T47D (cell line): Measurements from ENCODE around the gene DLD.
A peak's percentile ranks its signal among the peaks of the same experiment; 100 is the strongest.
"Not testable (repeated sequence)": the region's sequence is repeated elsewhere in the genome, so short reads cannot be mapped to it uniquely, and the experiment has no call there.

ENCODE experiments used
- DNase-seq, 2 experiments: peaks; one replicate each; pipeline versions ENCODE4 v3.0.0 to v3.0.0-alpha.2; 2011 to 2012; ENCODE audit warnings: low read depth in 1 of 2, low spot score in 1 of 2
- JUND ChIP-seq: IDR thresholded peaks from 2 replicates; pipeline ENCODE4 v1.6.1; 2012; ENCODE audit warnings: low read depth
- in situ Hi-C: cut with HindIII; loops from 2 replicates; pipeline ENCODE4 v1.10.0; 2016; ENCODE audit warnings: low sequenced_read_pairs, low pct_unique_long_range_greater_than_20kb

The DLD gene

DNA sequence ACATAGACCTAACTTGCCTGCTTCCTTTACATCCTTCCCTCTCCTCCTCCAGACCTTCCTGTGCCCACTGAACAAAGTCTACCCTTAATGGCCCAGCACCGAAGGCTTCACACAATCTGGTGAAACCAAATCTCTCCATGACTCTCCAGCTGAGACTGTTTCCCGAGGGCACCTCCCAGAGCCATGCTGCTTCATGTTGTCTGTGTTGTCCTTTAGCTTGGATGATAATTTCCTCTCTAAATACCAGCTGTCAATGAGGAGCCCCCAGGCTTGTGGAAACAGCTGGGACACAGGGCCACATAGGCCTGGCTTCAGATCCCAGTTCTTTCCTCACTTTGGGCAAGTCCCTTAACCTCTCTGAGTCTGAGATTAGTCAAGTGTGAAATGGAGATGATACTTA is 54.3 kb downstream of the DLD start:
- no peak for DNase-seq
- TF ChIP-seq JUND: no peak
- in situ Hi-C loops: no loop called here

DNA sequence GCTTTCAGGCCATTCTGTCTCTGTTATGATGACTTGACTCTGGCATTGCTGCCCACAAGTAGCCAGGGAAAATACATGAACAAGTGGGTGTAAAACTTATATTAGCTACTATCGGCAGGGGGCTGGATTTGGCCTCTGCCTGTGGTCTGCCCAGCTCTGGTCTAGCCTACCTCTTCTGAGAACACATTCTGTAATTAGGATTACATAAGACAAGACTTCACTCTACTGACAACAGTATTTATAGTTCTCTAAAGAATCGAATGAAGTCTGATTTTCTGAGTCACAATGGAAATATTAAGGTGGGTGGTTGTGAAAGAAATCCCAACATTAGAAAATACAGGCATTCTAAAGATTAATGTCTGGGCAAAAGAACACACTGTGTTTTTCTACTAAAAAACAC is 55.5 kb downstream of the DLD start:
- DNase-seq: no peak
- TF ChIP-seq JUND: no peak
- in situ Hi-C loops: no loop called here

DNA sequence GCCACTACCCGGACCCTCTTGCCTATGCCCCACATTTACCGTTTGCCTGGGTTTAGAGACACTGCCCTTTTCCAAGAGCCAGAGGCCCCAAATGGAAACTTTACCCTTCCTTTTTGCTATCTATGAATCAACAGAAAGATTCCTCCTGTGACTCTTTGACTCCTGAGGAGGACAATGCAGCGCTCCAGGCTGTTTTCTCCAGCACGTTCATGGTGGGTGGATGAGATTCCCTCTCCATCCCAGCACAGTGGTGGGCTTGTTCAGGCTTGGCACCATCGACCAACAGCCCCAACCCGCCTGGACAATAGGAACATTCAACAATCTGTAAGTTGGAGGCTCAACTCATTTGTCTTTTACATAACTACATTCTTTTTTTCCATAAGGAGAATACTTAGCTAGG is 55.9 kb downstream of the DLD start:
- DNase-seq: no peak
- in situ Hi-C loops: no loop called here
- no peak for TF ChIP-seq JUND

DNA sequence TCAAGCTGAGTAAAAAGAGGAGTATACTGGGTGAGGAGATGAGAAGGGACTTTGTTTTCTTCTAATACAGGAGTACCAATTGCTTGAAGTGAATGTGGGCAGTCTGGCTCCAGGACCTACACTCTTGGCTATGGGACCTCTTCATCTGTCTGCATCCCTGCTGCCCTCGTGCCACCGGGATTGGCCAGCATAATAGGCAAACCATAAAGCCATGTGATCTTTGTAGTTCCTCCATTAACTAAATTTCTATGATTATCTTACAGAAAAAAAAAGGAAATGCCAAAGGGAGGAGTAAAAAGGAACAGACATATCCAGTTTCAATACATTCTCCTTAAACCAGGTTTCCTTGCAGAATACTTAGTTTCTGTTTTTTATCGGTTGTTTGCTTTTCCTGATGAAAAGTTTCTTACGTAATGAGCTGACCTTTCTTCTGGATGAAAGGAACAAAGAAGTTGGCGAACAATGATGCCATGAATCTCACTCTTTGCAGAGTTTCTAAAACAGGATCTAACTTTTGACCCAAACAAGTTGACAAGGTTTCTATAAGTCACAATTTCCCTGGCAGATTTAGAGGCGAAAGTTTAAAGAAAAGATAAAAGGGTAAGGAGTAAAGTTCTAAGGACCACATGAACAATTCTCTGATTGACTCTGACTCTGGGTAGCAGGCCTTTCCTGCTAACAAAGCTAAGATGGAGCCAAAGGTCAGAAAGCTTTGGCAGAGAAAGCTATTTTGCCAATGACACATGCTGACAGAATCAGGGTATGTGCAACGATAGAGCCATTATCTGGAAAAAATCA is 57.9 kb downstream of the DLD start:
- in situ Hi-C loops: no loop called here

GRCh38 chr7:107949443-107949935 is 58.5 kb downstream of the DLD start:
- DNase-seq: no peak
- in situ Hi-C loops: no loop called here
- TF ChIP-seq JUND: no peak

More for the DNA sequence above, 57.9 kb downstream of the DLD start:
- 0 out of 2 replicates have a peak, but pooled peaks have one; percentile 15 for TF ChIP-seq JUND
- peak in 1 of 2 experiments; percentile 18 for DNase-seq

GRCh38 chr7:107951172-107951787 is 60.3 kb downstream of the DLD start:
- peak in 1 of 2 experiments; percentile 61 for DNase-seq
- in situ Hi-C loops: no loop called here
- no peak for TF ChIP-seq JUND

DNA sequence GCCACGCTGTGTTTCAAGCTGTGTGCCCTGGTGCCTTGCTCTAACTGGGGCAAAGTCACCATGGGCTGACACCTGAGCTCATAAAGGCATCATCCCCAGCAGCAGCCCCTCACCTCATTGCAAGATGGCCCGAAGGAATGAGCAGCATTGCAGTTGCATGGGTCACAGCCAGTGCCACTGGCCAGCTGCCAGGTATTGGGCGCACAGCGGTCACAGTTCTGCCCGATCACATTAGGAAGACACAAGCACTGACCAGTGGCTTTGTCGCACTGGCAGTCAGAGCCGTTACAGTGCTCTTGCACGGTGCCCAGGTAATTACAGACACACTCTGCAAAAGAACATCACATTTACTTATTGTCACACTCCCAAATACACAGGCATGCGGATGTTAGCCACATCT is 60.9 kb downstream of the DLD start:
- DNase-seq: peak in 1 of 2 experiments; percentile 70
- in situ Hi-C loops: no loop called here
- TF ChIP-seq JUND: no peak

- no peak for DNase-seq
- no peak for TF ChIP-seq JUND
- in situ Hi-C loops: no loop called here
Measured at GRCh38 chr7:107953265-107953923, 62.4 kb downstream of the DLD start.

- no peak for TF ChIP-seq JUND
- no peak for DNase-seq
- in situ Hi-C loops: no loop called here
Measured at GRCh38 chr7:107953924-107954303, 62.9 kb downstream of the DLD start.

DNA sequence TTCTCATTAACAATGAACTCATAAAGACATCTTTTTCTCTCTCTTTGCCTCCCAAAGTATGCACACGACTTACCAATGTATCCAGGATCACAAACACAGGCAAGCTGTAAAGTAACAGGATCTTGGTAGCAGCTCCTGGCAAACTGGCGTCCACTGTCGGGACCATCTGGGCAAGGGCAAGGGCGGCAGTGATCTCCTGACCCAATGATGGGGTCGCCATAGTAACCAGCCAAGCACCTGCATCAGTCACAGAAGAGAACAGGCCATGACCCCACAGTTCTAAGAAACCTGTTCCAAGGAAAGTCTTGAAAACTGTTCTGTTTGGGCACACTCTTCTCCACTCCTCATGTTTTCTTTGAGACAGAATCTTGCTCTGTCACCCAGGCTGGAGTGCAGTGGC is 64.4 kb downstream of the DLD start:
- in situ Hi-C loops: no loop called here
- DNase-seq: no peak
- TF ChIP-seq JUND: no peak

DNA sequence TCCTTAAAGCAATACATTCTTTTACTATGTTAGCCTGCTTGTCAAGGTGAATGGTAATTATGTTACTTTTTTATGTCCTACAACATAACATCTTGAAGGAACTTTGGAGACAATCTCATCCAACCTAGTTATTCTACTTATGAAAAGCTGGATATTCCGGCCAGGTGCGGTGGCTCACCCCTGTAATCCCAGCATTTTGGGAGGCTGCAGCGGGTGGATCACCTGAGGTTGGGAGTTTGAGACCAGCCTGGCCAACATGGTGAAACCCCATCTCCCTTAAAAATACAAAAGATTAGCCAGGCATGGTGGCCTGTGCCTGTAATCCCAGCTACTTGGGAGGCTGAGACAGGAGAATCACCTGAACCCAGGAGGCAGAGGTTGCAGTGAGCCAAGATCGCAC is 66.0 kb downstream of the DLD start:
- in situ Hi-C loops, DNase-seq: not testable (repeated sequence)

- in situ Hi-C loops: no loop called here
- no peak for DNase-seq
- TF ChIP-seq JUND: no peak
Measured at GRCh38 chr7:107957436-107957835, 66.5 kb downstream of the DLD start.
